ENCODE results near the gene HEMK1. TPM values are rescaled to one million over a fixed set of nuclear protein-coding genes. Genes with fewer than 3 reads are reported as not detected.

Gene HEMK1
- total RNA-seq, 2 experiments from 2014 or later: 27.0 to 30.4 TPM

DNA sequence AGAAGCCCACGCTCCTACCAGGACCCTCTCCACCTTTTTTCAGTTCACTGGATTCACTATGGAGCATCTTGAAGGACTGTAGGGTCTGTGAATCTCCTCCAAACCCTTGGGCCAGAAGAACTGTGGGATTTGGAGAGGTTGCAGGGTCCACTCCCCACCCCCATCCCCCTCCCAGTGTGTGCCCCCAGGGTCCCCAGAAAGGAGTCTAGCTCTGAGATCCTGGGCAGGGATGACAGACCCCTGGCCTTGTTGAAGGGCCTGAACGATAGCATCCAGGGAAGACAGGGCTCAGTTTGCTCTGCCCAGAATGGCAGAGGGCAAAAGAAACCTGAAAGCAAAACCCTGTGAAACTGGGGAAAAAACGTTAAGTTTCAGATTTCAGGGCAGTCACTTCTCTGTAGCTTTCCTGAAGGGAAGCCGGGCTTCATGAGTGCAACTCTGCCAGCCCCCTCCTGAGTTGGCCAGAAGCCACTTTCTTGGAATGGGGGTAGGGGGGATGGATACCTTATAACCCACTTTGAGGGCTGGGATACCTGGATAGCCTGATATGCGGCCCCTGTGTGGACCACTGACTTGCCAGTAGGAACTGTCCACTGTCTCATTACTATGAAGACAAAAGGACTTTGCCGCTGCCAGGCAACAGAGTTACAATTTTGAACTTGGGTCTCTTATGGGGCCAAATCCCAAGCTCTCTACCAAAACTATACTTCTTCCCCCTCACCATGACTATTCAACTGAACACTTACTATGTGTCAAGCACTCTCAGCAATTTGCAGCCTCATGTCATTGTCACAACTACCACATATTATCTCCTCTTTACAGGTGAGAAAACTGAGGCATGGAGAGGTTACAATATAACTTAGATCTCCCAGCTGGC lies 43.9 kb downstream of the HEMK1 start:
- peak; percentile 23 for DNase-seq
- Mint-ChIP-seq H3K9me3 (no peaks in the 10 kb centered on the region), H3K36me3 (ENCODE audit: low read depth) (peaks cover 57% of the 10 kb centered on the region)

DNA sequence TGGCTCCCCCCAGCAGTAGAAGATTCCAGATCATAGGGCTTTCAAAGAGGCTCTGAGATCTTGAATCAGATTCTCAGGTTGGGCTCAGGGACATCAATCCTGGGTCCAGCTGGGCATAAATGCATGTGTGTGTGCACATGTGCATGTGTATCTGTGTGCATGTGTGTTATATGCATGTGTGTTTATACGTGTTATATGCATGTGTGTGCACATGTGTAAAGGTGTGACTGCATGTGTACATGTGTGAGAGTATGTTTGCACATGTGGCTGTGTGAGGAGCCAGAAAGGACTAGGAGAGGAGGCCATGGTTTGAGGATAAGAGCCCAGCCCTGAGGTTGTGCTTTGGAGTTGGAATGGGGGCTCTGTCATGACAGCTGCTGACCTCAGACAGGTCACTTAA lies 45.9 kb downstream of the HEMK1 start:
- no peaks in the 10 kb centered on the region for H3K9me3 Mint-ChIP-seq
- H3K36me3 Mint-ChIP-seq (ENCODE audit: low read depth): peaks cover 49% of the 10 kb centered on the region
- CTCF ChIA-PET: interaction anchor here (0.5 to 13.4 kb wide), 22 partner anchors 9 to 774 kb away, joined by 3 to 376 read pairs (median 8); partner anchors contain the start of genes C3orf18, DOCK3 and HEMK1
- no peak for DNase-seq
- no peak overlapping the region for H3K4me3 Mint-ChIP-seq
- no peaks in the 10 kb centered on the region for H3K27me3 Mint-ChIP-seq (ENCODE audit: low read depth)
- no peak overlapping the region for H3K27ac Mint-ChIP-seq
- H3K4me1 Mint-ChIP-seq (ENCODE audit: low read depth): peaks cover 45% of the 10 kb centered on the region
- intact Hi-C loops (cut with micrococcal nuclease): loop anchor here (10.0 kb wide), 1 partner anchor 1660 kb away; the partner anchor contains the start of gene WDR82

More for the DNA sequence above, 43.9 kb downstream of the HEMK1 start:
- H3K27me3 Mint-ChIP-seq (ENCODE audit: low read depth): no peaks in the 10 kb centered on the region
- H3K4me1 Mint-ChIP-seq (ENCODE audit: low read depth): peaks cover 29% of the 10 kb centered on the region
- CTCF ChIA-PET: interaction anchor here (0.6 to 13.4 kb wide), 17 partner anchors 9 to 775 kb away, joined by 3 to 376 read pairs (median 6); partner anchors contain the start of genes C3orf18 and HEMK1
- intact Hi-C loops (cut with micrococcal nuclease): loop anchor here (1.0 to 10.0 kb wide), 5 partner anchors 23 to 1662 kb away; partner anchors contain the start of genes GNAI2, MANF and WDR82
- peak overlapping the region; percentile 99 for H3K27ac Mint-ChIP-seq
- H3K4me3 Mint-ChIP-seq: peak overlapping the region; percentile 96

DNA sequence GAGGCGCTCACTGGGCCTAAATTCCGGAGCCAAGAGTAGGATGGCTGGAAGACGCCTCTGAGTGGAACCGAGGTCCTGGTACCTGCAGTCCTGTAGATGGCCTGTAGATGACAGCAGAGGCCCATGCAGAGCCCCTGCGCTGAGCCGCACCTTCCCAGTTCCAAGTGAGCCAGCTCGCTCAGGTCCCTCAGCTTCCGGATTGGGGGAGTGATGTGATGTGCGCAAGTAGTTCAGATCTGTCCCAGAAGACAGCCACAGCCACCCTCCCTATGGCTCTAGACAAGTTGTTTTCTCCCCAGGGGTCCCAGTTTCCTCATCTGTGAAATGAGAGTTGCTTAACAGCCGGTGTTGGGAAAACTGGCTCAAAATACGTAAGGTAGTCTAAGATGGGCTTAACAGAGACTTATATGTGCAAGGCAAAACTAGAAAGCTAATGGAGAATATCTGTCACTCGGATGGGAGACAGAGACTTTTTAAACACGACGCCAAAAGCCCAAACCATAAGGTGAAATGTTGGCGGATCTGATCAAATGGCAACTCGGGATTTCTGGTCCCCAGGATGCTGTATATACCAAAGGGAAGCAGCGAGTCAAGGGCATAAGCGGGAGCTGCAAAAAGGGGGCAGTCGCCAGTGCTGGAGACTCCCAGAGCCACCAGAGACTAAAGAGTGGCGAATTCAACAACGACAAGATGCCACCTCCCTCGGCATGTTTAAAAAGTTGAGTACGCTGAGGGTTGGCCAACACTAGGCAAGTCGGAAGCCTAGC lies 46.9 kb downstream of the HEMK1 start:
- H3K27ac Mint-ChIP-seq: peak overlapping the region; percentile 86
- H3K9me3 Mint-ChIP-seq: no peaks in the 10 kb centered on the region
- intact Hi-C loops (cut with micrococcal nuclease): loop anchor here (1.0 to 10.0 kb wide), 11 partner anchors 8 to 1659 kb away; partner anchors contain the start of genes DOCK3, MANF, RBM15B and TEX264
- peaks cover 55% of the 10 kb centered on the region for H3K4me1 Mint-ChIP-seq (ENCODE audit: low read depth)
- no peaks in the 10 kb centered on the region for H3K27me3 Mint-ChIP-seq (ENCODE audit: low read depth)
- peak; percentile 91 for DNase-seq
- CTCF ChIA-PET: interaction anchor here (0.6 to 13.4 kb wide), 37 partner anchors 8 to 1171 kb away, joined by 3 to 376 read pairs (median 5); partner anchors contain the start of genes C3orf18, DOCK3, HEMK1 and MANF
- H3K36me3 Mint-ChIP-seq (ENCODE audit: low read depth): peaks cover 48% of the 10 kb centered on the region
- peak overlapping the region; percentile 77 for H3K4me3 Mint-ChIP-seq

DNA sequence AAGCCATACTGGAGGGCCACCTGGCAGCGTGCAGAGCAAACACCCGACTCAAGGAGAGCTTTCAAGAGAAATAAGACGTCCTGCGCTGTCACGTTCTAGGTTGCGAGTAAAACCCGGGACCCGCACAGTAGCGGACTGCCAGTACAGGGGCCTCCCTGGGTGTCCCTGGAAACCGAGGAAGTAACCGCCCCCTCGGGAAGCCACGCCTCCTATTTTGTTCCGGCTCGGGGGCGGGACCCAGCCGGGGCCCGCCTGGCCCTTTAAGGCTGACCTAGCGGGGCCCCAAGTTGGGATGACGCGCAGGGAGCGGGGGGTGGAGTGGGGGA lies 47.4 kb downstream of the HEMK1 start:
- peaks cover 44% of the 10 kb centered on the region for H3K36me3 Mint-ChIP-seq (ENCODE audit: low read depth)
- H3K9me3 Mint-ChIP-seq: no peaks in the 10 kb centered on the region
- H3K4me1 Mint-ChIP-seq (ENCODE audit: low read depth): peaks cover 55% of the 10 kb centered on the region
- intact Hi-C loops (cut with micrococcal nuclease): loop anchor here (1.0 to 10.0 kb wide), 11 partner anchors 8 to 1658 kb away; partner anchors contain the start of genes DOCK3, MANF, RBM15B and TEX264
- DNase-seq: peak; percentile 98
- CTCF ChIA-PET: interaction anchor here (0.7 to 13.4 kb wide), 30 partner anchors 8 to 773 kb away, joined by 3 to 376 read pairs (median 6); partner anchors contain the start of genes C3orf18, DOCK3, HEMK1 and MANF
- H3K4me3 Mint-ChIP-seq: peak overlapping the region; percentile 77
- H3K27me3 Mint-ChIP-seq (ENCODE audit: low read depth): no peaks in the 10 kb centered on the region
- peak overlapping the region; percentile 86 for H3K27ac Mint-ChIP-seq

DNA sequence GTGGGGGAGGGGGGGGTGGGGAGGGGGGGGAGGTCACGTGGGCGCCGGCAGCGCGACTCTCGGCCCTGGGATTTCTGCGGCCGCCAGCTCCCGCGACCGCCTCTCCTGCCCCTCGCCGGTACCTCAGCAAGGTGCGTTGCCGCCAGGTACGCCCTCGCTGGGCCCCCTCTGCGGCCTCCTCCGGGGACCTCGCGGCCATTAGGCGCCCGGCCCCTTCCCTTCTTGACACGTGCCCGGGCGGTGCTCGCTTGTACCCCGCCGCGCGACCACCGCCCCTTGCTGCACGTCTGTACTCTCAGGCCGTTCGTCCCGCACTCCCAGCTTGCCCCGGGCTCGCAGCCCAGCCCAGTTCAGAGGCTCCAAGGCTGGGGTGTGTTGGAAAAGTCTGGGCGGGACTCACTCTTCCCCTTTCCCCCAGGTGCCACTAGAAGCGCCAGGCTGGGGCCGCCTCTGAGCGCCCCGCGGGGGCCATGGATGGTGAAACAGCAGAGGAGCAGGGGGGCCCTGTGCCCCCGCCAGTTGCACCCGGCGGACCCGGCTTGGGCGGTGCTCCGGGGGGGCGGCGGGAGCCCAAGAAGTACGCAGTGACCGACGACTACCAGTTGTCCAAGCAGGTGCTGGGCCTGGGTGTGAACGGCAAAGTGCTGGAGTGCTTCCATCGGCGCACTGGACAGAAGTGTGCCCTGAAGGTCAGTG lies 47.9 kb downstream of the HEMK1 start, which contains the start of gene MAPKAPK3:
Gene MAPKAPK3, plus strand, starts transcription at position 56 of the 696 bp plus-strand sequence. Its CDS starts 415 bp downstream, at position 471.
- Mint-ChIP-seq H3K27me3 (ENCODE audit: low read depth) (no peaks in the 10 kb centered on the region), H3K4me1 (ENCODE audit: low read depth) (peaks cover 60% of the 10 kb centered on the region), H3K36me3 (ENCODE audit: low read depth) (peaks cover 42% of the 10 kb centered on the region), H3K27ac (peak within 1 kb of the TSS; percentile 86), H3K4me3 (peak within 1 kb of the TSS; percentile 77), H3K9me3 (no peaks in the 10 kb centered on the region)
- intact Hi-C loops (cut with micrococcal nuclease): loop anchor here (2.0 to 10.0 kb wide), 4 partner anchors 658 to 1658 kb away; partner anchors contain the start of genes TEX264 and WDR82
- DNase-seq: peak; percentile 48
- CTCF ChIA-PET: interaction anchor here (1.0 to 13.4 kb wide), 22 partner anchors 9 to 772 kb away, joined by 3 to 376 read pairs (median 6); partner anchors contain the start of genes C3orf18, DOCK3, HEMK1 and MANF

DNA sequence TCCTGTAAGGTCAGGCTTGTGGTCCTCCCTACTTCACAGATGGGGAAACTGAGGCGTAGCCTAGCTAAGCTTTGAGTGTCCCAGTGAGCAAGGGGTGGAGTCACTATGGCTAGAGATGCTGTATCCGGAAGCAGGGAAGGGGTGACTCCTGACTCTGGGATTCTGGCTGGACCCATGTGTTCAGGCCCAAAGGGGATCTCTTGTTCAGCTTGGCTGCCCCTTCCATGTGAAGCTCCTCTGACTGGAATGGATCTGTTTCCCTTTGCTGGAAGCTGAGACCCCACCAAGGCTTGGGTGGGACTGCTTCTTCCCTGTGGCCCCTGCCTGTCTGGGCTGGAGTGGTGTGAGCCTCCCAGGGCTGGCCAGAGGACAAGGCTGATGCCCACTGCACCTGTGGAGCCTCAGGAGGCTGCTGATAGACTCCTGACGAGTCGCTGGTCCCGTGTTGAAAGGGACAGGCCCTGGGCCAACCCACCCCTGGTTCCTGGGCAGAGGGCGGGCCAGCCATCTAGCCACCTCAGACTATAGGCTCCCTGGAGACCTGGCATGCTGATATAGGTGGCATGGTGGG lies 48.7 kb downstream of the HEMK1 start:
- intact Hi-C loops (cut with micrococcal nuclease): loop anchor here (2.0 to 10.0 kb wide), 4 partner anchors 657 to 1657 kb away; partner anchors contain the start of genes TEX264 and WDR82
- peak overlapping the region; percentile 86 for H3K27ac Mint-ChIP-seq
- H3K9me3 Mint-ChIP-seq: no peaks in the 10 kb centered on the region
- H3K4me1 Mint-ChIP-seq (ENCODE audit: low read depth): peaks cover 68% of the 10 kb centered on the region
- no peak for DNase-seq
- H3K4me3 Mint-ChIP-seq: peak overlapping the region; percentile 77
- no peaks in the 10 kb centered on the region for H3K27me3 Mint-ChIP-seq (ENCODE audit: low read depth)
- CTCF ChIA-PET: interaction anchor here (0.6 to 13.4 kb wide), 6 partner anchors 9 to 772 kb away, joined by 4 to 376 read pairs (median 22); partner anchors contain the start of genes C3orf18 and HEMK1
- H3K36me3 Mint-ChIP-seq (ENCODE audit: low read depth): peaks cover 37% of the 10 kb centered on the region

DNA sequence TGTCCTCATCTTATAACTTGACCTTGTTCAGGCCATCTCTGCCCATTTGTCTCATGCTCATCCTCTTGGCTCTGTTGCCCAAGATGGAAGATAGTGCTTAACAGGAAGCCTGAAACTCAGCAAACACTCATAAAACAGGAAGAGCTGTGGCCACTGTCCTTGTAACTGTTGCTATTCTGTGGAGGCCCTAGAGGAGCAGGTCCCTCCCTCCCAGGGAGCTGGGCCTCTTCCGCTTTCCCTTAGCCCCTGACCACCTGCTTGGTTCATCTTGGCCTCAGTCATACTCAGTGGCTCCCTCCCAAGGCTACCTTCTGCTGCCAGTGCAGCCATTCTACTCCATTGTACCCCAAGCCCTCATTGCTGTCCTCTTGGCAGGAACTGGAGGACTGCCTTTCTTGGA lies 51.1 kb downstream of the HEMK1 start:
- DNase-seq: no peak
- peaks cover 42% of the 10 kb centered on the region for H3K36me3 Mint-ChIP-seq (ENCODE audit: low read depth)
- H3K4me1 Mint-ChIP-seq (ENCODE audit: low read depth): peaks cover 79% of the 10 kb centered on the region
- peak overlapping the region; percentile 86 for H3K27ac Mint-ChIP-seq
- CTCF ChIA-PET: interaction anchor here (0.8 to 13.4 kb wide), 6 partner anchors 11 to 56 kb away, joined by 3 to 376 read pairs (median 11); partner anchors contain the start of genes C3orf18 and HEMK1
- H3K27me3 Mint-ChIP-seq (ENCODE audit: low read depth): no peaks in the 10 kb centered on the region
- H3K9me3 Mint-ChIP-seq: no peaks in the 10 kb centered on the region
- peak overlapping the region; percentile 31 for H3K4me3 Mint-ChIP-seq
- intact Hi-C loops (cut with micrococcal nuclease): no loop called here

DNA sequence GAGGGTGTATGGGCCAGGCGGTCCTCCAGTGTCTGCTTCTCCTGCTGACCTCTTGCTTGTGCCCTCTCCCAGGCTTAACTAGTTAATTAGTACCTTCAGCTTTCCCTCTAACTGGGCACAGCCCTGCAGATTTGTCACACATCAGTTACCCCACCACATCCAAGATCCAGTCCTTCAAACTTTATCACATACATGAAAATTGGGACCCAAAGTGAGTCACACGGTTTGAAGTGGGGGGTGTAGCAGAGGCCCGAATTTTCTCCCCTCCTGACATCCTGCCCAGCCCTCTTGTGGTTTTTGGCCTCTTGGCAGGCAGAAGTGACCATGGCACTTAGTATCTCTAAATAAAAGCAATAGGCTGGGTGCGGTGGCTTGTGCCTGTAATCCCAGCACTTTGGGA lies 51.5 kb downstream of the HEMK1 start:
- no peak for DNase-seq
- CTCF ChIA-PET: interaction anchor here (2.1 to 13.4 kb wide), 4 partner anchors 10 to 51 kb away, joined by 11 to 376 read pairs (median 40); partner anchors contain the start of genes C3orf18 and HEMK1
- intact Hi-C loops (cut with micrococcal nuclease): no loop called here
- Mint-ChIP-seq H3K4me3 (no peak overlapping the region), H3K4me1 (ENCODE audit: low read depth) (peaks cover 78% of the 10 kb centered on the region), H3K9me3 (no peaks in the 10 kb centered on the region), H3K36me3 (ENCODE audit: low read depth) (peaks cover 42% of the 10 kb centered on the region), H3K27me3 (ENCODE audit: low read depth) (no peaks in the 10 kb centered on the region), H3K27ac (peak overlapping the region; percentile 86)

DNA sequence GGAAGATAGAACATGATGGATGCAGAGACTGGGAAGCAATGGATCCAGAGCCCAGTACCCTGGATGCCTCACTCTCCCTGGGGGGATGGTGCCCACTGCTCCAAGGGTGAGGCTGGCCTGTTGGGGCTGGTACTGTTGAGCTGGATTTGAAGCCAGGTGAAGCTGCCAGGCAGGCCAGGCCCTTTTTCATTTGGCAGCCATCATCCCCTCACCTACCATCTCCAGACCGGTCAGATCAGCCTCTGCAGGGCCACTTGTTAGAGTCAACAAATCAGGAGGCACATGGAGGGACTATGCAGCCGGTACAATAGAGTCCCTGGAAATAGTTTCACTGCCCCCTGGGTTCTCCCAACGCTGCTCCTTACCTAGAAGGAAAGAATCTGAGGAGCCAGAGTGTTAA lies 53.6 kb downstream of the HEMK1 start:
- DNase-seq: no peak
- Mint-ChIP-seq H3K36me3 (ENCODE audit: low read depth) (peaks cover 50% of the 10 kb centered on the region), H3K27ac (peak overlapping the region; percentile 91), H3K4me3 (no peak overlapping the region), H3K9me3 (no peaks in the 10 kb centered on the region), H3K4me1 (ENCODE audit: low read depth) (peaks cover 91% of the 10 kb centered on the region), H3K27me3 (ENCODE audit: low read depth) (no peaks in the 10 kb centered on the region)
- intact Hi-C loops (cut with micrococcal nuclease): no loop called here
- CTCF ChIA-PET: interaction anchor here (1.4 to 13.4 kb wide), 4 partner anchors 8 to 53 kb away, joined by 3 to 376 read pairs (median 42); partner anchors contain the start of genes C3orf18 and HEMK1

DNA sequence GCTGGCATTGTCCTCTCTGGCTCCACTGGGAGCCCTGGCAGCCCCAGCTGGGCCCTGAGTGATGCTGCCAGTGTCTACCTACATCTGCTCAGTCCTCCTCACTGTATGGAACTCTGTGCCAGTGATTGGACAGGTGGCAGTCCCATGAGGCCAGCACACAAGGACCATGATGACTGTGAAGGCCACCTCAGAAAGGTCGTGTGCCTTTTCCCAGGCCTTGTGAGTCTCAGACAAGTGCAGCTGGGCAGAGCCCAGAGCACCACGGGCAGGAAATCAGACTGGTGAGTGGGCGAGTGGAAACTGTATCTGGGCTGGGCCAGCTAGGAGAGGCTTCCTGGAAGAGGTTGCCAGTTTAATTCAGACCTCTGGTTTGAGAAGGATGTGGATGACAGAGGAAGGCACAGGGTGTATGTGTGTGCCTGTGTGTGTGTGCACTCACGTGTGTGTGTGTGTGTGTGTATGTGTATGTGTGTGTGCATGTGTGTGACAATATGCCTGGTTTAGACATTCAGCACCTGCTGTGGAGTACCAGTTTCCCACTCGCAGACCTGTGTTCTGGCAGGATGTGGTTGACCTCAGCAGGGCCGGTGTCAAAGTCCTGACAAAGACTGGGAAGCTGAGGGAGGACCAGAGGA lies 54.6 kb downstream of the HEMK1 start:
- intact Hi-C loops (cut with micrococcal nuclease): loop anchor here (1.0 kb wide), 3 partner anchors 8 to 28 kb away; no protein-coding TSS in a partner anchor
- H3K9me3 Mint-ChIP-seq: no peaks in the 10 kb centered on the region
- H3K4me1 Mint-ChIP-seq (ENCODE audit: low read depth): peaks cover 93% of the 10 kb centered on the region
- peak overlapping the region; percentile 91 for H3K27ac Mint-ChIP-seq
- peak; percentile 87 for DNase-seq
- H3K27me3 Mint-ChIP-seq (ENCODE audit: low read depth): no peaks in the 10 kb centered on the region
- H3K4me3 Mint-ChIP-seq: peak overlapping the region; percentile 62
- CTCF ChIA-PET: interaction anchor here (0.6 to 13.4 kb wide), 5 partner anchors 8 to 54 kb away, joined by 3 to 376 read pairs (median 15); partner anchors contain the start of genes C3orf18 and HEMK1
- peaks cover 42% of the 10 kb centered on the region for H3K36me3 Mint-ChIP-seq (ENCODE audit: low read depth)

Data from activated naive CD4-positive, alpha-beta T cell treated with anti-CD3 and anti-CD28 coated beads for 36 hours (primary cell).